ENCODE data around the gene CRLF1. TPM values are rescaled to one million over a fixed set of nuclear protein-coding genes. Genes with fewer than 3 reads are reported as not detected.

CRLF1 gene
- total and polyA plus RNA-seq, 2 of the 8 experiments (the other 6 are each of a cell fraction or from before 2014, with no cell fraction given) = 7.2 to 10.3 TPM

- no peak for TF ChIP-seq CHD7 (IDR thresholded peaks at IDR 0.05; ENCODE audit: insufficient replicate concordance, low read length)
- TF ChIP-seq, protein P1, sequence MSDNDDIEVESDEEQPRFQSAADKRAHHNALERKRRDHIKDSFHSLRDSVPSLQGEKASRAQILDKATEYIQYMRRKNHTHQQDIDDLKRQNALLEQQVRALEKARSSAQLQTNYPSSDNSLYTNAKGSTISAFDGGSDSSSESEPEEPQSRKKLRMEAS (IDR thresholded peaks at IDR 0.05) = no peak
- TF ChIP-seq KDM4A (IDR thresholded peaks at IDR 0.05; ENCODE audit: low read depth, low read length, severe bottlenecking) = no peak
Measured at GRCh38 chr19:18613589-18614234, 7.1 kb upstream of the CRLF1 start (continued).

Data from H1 (cell line).